Activated CD4-positive, alpha-beta T cell treated with anti-CD3 and anti-CD28 coated beads, Interleukin-2, amount 10 ng/mL, durations not matched to agents 24 days and 14 days (primary cell): ENCODE measurements around the gene TMEM176B. TPM values are rescaled to one million over a fixed set of nuclear protein-coding genes. Genes with fewer than 3 reads are reported as not detected.

Experiments used
- DNase-seq: peaks from one replicate; pipeline ENCODE4 v3.0.0; 2022
- H3K27ac Mint-ChIP-seq: one replicate; pipeline ENCODE4 v1.8.0; 2022; ENCODE audit warnings: mild to moderate bottlenecking, mixed read lengths
- H3K27me3 Mint-ChIP-seq: one replicate; pipeline ENCODE4 v1.8.0; 2022; ENCODE audit warnings: mixed read lengths
- H3K36me3 Mint-ChIP-seq: one replicate; pipeline ENCODE4 v1.8.0; 2022; ENCODE audit warnings: low read depth, mild to moderate bottlenecking, mixed read lengths
- H3K4me1 Mint-ChIP-seq: one replicate; pipeline ENCODE4 v1.8.0; 2021; ENCODE audit warnings: mixed read lengths
- H3K4me3 Mint-ChIP-seq: one replicate; pipeline ENCODE4 v1.8.0; 2022; ENCODE audit warnings: mild to moderate bottlenecking, moderate library complexity, mixed read lengths
- H3K9me3 Mint-ChIP-seq: one replicate; pipeline ENCODE4 v1.8.0; 2021; ENCODE audit warnings: mixed read lengths
- intact Hi-C: fragments of 100-400 bp; cut with micrococcal nuclease; formaldehyde crosslinking; loops from one replicate; pipeline ENCODE4 v1.15.1; 2023
- total RNA-seq: library from RNA; stranded (reverse); gene quantifications from 2 replicates; pipeline ENCODE4 v1.2.3, GENCODE V29; 2022

TMEM176B gene
- total RNA-seq, 1 donor from 2014 or later, result not detected

DNA sequence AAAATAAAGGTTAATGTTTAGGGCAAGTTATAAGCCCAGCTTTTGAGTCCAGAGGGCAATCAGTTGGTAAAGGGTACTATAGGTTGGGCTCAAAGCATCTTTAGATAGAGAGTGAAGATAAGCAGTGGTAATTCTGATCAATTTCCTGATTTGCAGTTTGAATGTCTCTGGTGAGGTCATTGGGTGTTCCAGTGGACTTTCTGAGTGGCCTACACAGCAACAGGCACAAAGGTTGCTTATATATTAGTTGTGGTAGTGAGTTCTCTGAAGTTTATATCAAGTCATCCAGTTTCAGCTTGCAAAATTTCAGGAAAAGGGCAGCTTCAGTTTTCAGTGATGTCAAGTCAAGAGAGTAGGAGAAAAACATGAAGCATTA, 33.8 kb downstream of the TMEM176B start:
- no peak overlapping the region for H3K4me3 Mint-ChIP-seq
- H3K4me1 Mint-ChIP-seq, result peaks cover 2% of the 10 kb centered on the region
- intact Hi-C loops, result no loop called here
- H3K27ac Mint-ChIP-seq, result no peak overlapping the region
- peaks cover 6% of the 10 kb centered on the region for H3K36me3 Mint-ChIP-seq
- DNase-seq, result no peak
- peaks cover 9% of the 10 kb centered on the region for H3K27me3 Mint-ChIP-seq
- H3K9me3 Mint-ChIP-seq, result peaks cover 3% of the 10 kb centered on the region

DNA sequence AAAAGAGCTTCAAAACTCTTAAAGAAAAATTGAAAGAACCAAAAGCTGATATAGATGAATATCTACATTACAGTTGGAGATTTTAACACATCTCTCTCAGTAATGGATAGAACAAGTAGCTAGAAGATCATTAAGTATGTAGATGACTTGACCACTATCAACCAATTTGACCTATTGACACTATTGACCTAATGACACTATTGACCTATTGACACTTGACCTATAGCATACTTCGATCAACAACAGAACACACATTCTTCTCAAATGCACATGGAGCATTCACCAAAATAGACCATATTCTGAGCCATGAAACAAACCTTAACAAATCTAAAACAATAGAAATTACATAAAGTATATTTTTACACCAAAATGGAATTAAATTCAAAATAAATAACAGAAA, 40.7 kb downstream of the TMEM176B start:
- H3K4me3 Mint-ChIP-seq, result no peak overlapping the region
- H3K27me3 Mint-ChIP-seq, result peaks cover 5% of the 10 kb centered on the region
- H3K36me3 Mint-ChIP-seq, result peaks cover 11% of the 10 kb centered on the region
- H3K27ac Mint-ChIP-seq, result no peak overlapping the region
- H3K9me3 Mint-ChIP-seq, result peaks cover 6% of the 10 kb centered on the region
- peaks cover 26% of the 10 kb centered on the region for H3K4me1 Mint-ChIP-seq
- intact Hi-C loops, result loop anchor here (5.0 to 10.0 kb wide), 3 partner anchors 402 to 585 kb away; partner anchors contain the start of gene NUB1
- DNase-seq, result no peak

DNA sequence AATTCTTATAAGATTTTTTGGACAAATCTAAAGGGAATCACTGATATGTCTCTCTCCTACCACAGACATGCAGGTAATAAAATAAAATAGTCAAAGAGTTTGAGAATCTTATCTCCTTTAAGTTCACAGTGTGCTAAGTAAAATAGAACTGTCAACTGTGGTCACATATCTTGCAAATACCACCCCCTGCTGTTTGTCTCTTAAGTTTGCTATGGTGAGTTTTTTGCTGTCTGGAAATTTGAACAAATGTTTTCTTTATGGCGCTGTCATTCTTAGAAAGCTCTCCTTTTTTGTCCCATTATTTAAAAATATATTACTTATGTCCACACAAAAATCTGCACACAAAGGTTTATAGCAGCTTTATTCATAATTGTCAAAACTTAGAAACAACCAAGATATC, 43.3 kb downstream of the TMEM176B start:
- peaks cover 41% of the 10 kb centered on the region for H3K4me1 Mint-ChIP-seq
- DNase-seq, result peak; percentile 85
- H3K4me3 Mint-ChIP-seq, result peak overlapping the region; percentile 84
- H3K27me3 Mint-ChIP-seq, result peaks cover 4% of the 10 kb centered on the region
- peak overlapping the region; percentile 97 for H3K27ac Mint-ChIP-seq
- peaks cover 13% of the 10 kb centered on the region for H3K36me3 Mint-ChIP-seq
- peaks cover 6% of the 10 kb centered on the region for H3K9me3 Mint-ChIP-seq
- intact Hi-C loops, result loop anchor here (1.0 to 10.0 kb wide), 5 partner anchors 124 to 588 kb away; partner anchors contain the start of genes GIMAP6, GIMAP8 and NUB1

DNA sequence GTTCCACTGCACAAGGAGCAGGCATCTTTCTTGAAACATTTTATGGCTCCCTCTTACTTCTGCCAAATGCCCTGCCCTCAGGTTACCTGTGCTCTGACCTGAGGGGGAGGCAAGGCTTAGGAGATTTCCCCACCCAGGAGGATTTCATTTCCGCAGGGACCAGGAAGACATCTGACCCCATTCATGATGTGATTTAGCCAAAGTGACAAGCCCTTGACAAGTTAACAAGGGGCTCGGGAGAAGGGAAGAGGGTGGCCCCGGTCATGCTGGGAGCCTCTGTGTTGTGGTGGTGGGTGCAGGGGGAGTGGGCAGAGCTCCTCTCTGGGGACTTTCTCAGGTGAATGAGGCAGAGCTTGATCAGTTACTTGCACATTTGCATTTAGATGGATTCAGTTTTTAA, 44.0 kb downstream of the TMEM176B start:
- peaks cover 7% of the 10 kb centered on the region for H3K36me3 Mint-ChIP-seq
- H3K27ac Mint-ChIP-seq, result peak overlapping the region; percentile 97
- H3K4me1 Mint-ChIP-seq, result peaks cover 43% of the 10 kb centered on the region
- H3K27me3 Mint-ChIP-seq, result peaks cover 2% of the 10 kb centered on the region
- intact Hi-C loops, result loop anchor here (1.0 to 10.0 kb wide), 5 partner anchors 123 to 589 kb away; partner anchors contain the start of genes GIMAP6, GIMAP8 and NUB1
- peak; percentile 76 for DNase-seq
- peak overlapping the region; percentile 84 for H3K4me3 Mint-ChIP-seq
- peaks cover under 1% of the 10 kb centered on the region for H3K9me3 Mint-ChIP-seq

DNA sequence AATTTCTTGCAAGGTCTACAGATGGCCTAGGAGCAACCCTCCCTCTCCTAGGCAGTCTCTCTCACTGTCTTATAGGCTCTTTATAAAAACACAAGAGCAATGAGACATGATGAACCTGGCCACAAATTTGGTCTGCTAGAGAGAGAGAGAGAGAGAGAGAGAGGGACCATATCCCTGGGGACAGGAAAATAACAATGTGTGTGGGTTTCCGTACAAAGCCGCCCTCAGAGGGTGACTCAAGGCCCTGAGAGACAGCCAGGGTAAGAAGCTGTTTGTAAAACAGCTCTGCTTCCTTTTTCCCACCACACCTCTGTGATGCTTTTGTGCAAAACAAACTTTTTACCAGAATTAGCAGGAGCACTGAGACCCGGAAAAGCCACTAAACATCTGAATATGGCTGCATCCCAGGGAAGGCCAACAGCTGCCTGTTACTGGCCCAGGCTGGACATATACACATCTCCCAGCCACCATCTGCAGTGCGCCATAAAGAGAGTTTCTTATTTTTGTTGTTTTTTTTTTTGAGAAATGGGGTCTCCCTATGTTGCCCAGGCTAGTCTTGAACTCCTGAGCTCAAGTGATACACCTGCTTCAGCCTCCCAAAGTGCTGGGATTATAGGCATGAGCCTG, 44.6 kb downstream of the TMEM176B start:
- intact Hi-C loops, result loop anchor here (1.0 to 10.0 kb wide), 13 partner anchors 17 to 589 kb away; partner anchors contain the start of genes GIMAP1, GIMAP2, GIMAP6 and GIMAP8
- DNase-seq, result peak; percentile 92
- Mint-ChIP-seq H3K4me1 (peaks cover 45% of the 10 kb centered on the region), H3K4me3 (peak overlapping the region; percentile 84), H3K36me3 (peaks cover 6% of the 10 kb centered on the region), H3K27me3 (peaks cover 2% of the 10 kb centered on the region), H3K27ac (peak overlapping the region; percentile 97), H3K9me3 (peaks cover 2% of the 10 kb centered on the region)

DNA sequence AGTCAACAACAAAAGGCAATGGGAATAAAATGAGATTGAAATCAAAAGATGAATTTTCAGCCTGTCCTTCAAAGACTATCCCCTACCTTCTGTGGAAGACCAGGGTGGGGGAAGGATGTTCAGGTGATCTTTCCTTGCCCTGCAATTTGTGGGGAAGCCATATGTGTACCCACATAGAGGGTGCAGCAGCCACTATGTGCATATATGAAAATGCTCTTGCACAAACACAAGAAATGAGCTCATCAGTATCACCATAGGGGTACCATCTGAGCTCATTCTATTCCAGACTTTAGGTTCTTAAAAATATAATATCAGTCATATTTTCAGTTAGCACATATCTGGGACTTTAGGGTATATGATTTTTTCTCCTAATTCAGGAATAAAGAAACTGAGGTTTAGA, 45.2 kb downstream of the TMEM176B start:
- intact Hi-C loops, result loop anchor here (1.0 to 10.0 kb wide), 16 partner anchors 17 to 590 kb away; partner anchors contain the start of genes GIMAP1, GIMAP2, NUB1 and ZNF775
- peak overlapping the region; percentile 84 for H3K4me3 Mint-ChIP-seq
- peaks cover 2% of the 10 kb centered on the region for H3K27me3 Mint-ChIP-seq
- peak overlapping the region; percentile 97 for H3K27ac Mint-ChIP-seq
- DNase-seq, result peak; percentile 78
- peaks cover 5% of the 10 kb centered on the region for H3K9me3 Mint-ChIP-seq
- peaks cover 50% of the 10 kb centered on the region for H3K4me1 Mint-ChIP-seq
- peaks cover 8% of the 10 kb centered on the region for H3K36me3 Mint-ChIP-seq

DNA sequence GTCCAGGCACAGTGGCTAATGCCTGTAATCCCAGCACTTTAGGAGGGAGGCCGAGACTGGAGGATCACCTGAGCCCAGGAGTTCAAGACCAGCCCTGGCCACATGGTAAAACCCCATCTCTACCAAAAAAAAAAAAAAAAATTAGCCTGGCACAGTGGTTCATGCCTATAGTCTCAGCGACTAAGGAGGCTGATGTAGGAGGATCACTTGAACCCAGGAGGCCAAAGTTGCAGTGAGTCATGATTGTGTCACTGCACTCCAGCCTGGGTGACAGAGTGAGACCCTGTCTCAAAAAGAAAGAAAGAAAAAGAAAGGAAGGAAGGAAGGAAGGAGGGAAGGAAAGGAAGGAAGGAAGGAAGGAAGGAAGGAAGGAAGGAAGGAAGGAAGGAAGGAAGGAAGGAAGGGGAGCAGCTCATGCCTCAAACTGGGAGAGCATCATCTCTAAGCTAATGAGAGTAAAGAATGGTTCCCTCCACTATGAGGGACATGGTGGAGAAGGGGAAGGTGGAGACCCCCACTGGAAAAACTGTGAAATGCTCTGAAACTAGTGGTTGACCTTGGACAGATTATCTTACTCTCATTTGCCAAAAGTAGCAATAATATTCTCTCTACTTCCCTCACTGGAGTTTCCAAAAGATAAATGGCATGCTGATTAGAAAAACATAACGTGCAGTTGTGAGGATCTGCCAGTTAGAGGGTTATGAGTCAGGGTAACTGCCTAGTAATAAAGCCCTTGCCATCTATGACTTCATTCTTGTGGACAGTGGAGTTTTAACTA, 46.1 kb downstream of the TMEM176B start:
- Mint-ChIP-seq H3K27ac (peak overlapping the region; percentile 95), H3K9me3 (peaks cover 5% of the 10 kb centered on the region), H3K27me3 (peaks cover 2% of the 10 kb centered on the region), H3K4me1 (peaks cover 58% of the 10 kb centered on the region), H3K36me3 (peaks cover 5% of the 10 kb centered on the region), H3K4me3 (peak overlapping the region; percentile 64)
- intact Hi-C loops, result loop anchor here (1.0 to 10.0 kb wide), 9 partner anchors 21 to 591 kb away; partner anchors contain the start of genes GIMAP1, GIMAP2, NUB1 and ZNF775
- peak; percentile 76 for DNase-seq

DNA sequence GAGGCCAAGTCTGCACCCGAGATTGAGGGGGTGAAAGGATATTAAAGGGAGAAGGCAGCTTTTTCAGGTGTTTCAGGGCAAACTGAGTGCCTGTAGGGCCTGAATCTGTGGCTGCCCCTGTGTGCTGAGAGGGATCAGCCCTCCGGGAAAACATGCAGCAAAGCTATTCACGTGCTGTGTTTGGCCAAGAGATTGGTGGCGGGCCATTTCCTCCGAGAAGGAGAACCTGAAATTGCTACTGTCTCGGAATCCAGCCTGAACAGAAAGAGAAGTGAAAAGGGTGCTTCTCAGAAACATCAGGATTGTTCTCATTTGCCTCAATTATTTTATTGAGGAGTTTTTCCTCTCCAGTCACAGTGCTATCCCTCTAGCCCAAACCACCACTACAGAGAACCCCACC, 46.9 kb downstream of the TMEM176B start:
- intact Hi-C loops, result loop anchor here (5.0 to 10.0 kb wide), 4 partner anchors 166 to 592 kb away; partner anchors contain the start of genes NUB1 and ZNF775
- Mint-ChIP-seq H3K27ac (peak overlapping the region; percentile 91), H3K4me1 (peaks cover 65% of the 10 kb centered on the region), H3K9me3 (peaks cover 5% of the 10 kb centered on the region), H3K36me3 (peaks cover 5% of the 10 kb centered on the region), H3K27me3 (peaks cover 2% of the 10 kb centered on the region), H3K4me3 (no peak overlapping the region)
- no peak for DNase-seq

DNA sequence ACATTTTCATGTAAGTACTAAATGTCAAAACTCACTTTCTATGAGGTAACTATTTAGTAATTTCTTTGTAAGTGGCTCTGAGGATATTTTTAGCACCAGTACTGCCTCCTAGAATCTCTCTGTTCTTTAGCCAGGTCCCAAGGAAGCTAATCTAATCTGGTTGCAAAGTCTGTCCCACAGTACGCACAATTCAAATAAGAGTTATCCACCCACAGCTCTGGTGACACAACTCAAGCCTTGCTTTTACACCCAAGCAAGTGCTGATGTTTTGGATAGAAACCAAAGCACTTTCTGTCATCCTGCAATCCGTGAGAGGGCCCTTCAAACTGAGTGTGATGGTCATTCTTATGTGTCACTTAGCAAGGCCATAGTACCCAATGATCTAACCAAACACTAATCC, 48.5 kb downstream of the TMEM176B start:
- no peak overlapping the region for H3K4me3 Mint-ChIP-seq
- peaks cover 5% of the 10 kb centered on the region for H3K9me3 Mint-ChIP-seq
- peaks cover 9% of the 10 kb centered on the region for H3K36me3 Mint-ChIP-seq
- intact Hi-C loops, result loop anchor here (5.0 to 10.0 kb wide), 4 partner anchors 164 to 593 kb away; partner anchors contain the start of genes NUB1 and ZNF775
- peaks cover 2% of the 10 kb centered on the region for H3K27me3 Mint-ChIP-seq
- peak overlapping the region; percentile 70 for H3K27ac Mint-ChIP-seq
- DNase-seq, result no peak
- peaks cover 74% of the 10 kb centered on the region for H3K4me1 Mint-ChIP-seq

DNA sequence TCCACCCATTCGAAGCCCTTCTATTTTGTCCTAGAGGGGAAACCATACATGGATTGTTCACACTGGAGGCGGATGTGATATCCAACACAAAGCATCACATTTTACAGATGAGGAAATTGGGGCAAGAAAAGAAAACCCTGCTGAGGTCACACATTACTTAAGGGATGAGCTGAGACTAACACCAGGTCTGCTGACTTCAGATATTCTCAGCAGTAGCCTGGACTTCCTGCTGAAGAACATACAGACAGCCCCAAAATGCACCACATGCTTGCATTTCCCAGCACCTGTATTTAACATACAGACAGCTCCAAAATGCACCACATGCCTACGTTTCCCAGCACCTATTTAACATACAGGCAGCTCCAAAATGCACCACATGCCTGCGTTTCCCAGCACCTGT, 51.8 kb downstream of the TMEM176B start:
- Mint-ChIP-seq H3K27me3 (no peaks in the 10 kb centered on the region), H3K9me3 (peaks cover 5% of the 10 kb centered on the region), H3K36me3 (peaks cover 38% of the 10 kb centered on the region), H3K4me1 (peaks cover 76% of the 10 kb centered on the region), H3K4me3 (peak overlapping the region; percentile 61), H3K27ac (peak overlapping the region; percentile 77)
- intact Hi-C loops, result no loop called here
- DNase-seq, result peak; percentile 71

DNA sequence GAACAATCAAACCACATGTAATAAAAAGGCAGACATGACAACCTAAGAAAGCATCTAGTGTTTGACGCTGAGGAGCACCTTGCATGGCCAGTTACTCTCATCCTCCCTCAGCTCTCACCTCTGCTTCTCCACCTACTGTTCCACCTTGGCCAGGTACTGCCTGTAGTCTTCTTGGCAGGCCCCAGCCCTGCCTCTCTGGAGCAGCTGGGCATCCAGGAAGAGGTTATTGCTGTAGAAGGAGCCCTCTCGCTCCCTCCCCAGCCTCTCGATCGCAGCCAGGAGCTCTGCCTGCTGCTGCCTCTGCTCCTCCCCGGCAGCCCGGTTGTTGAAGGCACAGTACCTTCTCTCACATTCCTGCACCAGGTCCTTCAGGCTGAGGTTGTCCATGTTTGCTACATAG, 53.2 kb downstream of the TMEM176B start:
- Mint-ChIP-seq H3K9me3 (peaks cover 5% of the 10 kb centered on the region), H3K36me3 (peaks cover 51% of the 10 kb centered on the region), H3K27ac (peak overlapping the region; percentile 87), H3K4me3 (peak overlapping the region; percentile 61), H3K27me3 (no peaks in the 10 kb centered on the region), H3K4me1 (peaks cover 83% of the 10 kb centered on the region)
- intact Hi-C loops, result no loop called here
- DNase-seq, result peak; percentile 64

DNA sequence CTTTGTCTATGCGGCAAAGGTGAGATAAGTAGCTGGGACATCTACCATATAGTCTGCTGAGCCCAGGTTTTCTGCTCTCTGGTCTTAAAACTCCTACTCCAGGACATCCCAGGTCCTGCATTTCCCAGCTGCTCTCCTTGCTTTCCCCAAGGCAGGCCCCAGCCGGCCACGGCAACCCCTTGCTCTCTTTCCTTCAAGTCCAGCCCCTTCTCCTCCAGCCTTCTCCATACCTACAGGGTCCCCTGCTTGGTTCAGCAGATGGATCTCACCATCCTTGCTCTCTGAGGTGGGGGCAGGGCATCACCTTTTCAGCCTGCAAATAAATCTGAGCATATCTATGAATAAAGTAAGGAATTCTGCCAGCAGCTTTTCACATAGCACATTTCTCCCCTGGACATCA, 54.3 kb downstream of the TMEM176B start:
- H3K27me3 Mint-ChIP-seq, result no peaks in the 10 kb centered on the region
- peaks cover 5% of the 10 kb centered on the region for H3K9me3 Mint-ChIP-seq
- peak overlapping the region; percentile 89 for H3K4me3 Mint-ChIP-seq
- DNase-seq, result no peak
- intact Hi-C loops, result no loop called here
- H3K27ac Mint-ChIP-seq, result peak overlapping the region; percentile 89
- H3K4me1 Mint-ChIP-seq, result peaks cover 90% of the 10 kb centered on the region
- H3K36me3 Mint-ChIP-seq, result peaks cover 61% of the 10 kb centered on the region

DNA sequence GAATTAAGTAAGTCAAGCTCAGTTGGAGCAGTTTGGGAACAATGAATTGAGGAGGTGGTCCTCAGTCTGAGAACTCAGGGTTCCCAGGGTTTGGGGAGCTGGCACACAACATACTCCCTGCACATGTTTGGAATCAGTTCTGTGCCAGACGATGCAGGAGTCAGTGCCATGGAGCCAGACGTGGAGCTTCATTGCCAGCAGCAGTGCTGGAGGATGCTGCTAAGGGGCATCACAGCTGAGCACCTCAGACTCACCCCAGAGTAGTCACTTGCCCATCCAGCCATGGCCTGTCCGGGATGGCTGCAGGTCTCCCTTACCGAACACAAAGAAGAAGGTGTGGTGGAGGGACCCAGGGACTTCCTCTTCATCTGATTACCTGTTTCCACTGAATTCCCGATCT, 55.1 kb downstream of the TMEM176B start:
- peaks cover 67% of the 10 kb centered on the region for H3K36me3 Mint-ChIP-seq
- DNase-seq, result peak; percentile 64
- intact Hi-C loops, result no loop called here
- peak overlapping the region; percentile 89 for H3K4me3 Mint-ChIP-seq
- H3K9me3 Mint-ChIP-seq, result no peaks in the 10 kb centered on the region
- H3K27ac Mint-ChIP-seq, result peak overlapping the region; percentile 89
- H3K27me3 Mint-ChIP-seq, result no peaks in the 10 kb centered on the region
- H3K4me1 Mint-ChIP-seq, result peaks cover 91% of the 10 kb centered on the region
